Gastroesophageal sphincter (tissue), 4 donors: ENCODE results near the gene MAPK4. TPM values are rescaled to one million over a fixed set of nuclear protein-coding genes. Genes with fewer than 3 reads are reported as not detected.

Source experiments
- ATAC-seq: fragments of 150-250 bp; one replicate; pipeline ENCODE4 v1.9.1; 2016; ENCODE audit warnings: mild to moderate bottlenecking, moderate library complexity
- H3K27ac ChIP-seq, 4 donors: fragments of 200-600 bp; sonication (generic) in 3 of 4; 1 replicate in 3 of 4; 2 replicates in 1 of 4; pipeline ENCODE4 v1.5.1; 2016 to 2019
- H3K27me3 ChIP-seq: fragments of 200-600 bp; sonication (generic); one replicate; pipeline ENCODE4 v1.5.1; 2019
- H3K36me3 ChIP-seq, 2 donors: fragments of 200-600 bp; sonication (generic); one replicate each; pipeline ENCODE4 v1.5.1; 2019; ENCODE audit warnings: control low read depth in 1 of 2
- H3K4me1 ChIP-seq, 3 donors: fragments of 200-600 bp; sonication (generic); 1 replicate in 2 of 3; 2 replicates in 1 of 3; pipeline ENCODE4 v1.5.1; 2016 to 2019; ENCODE audit warnings: control low read depth in 2 of 3
- H3K4me3 ChIP-seq, 2 donors: fragments of 200-600 bp; sonication (generic); one replicate each; pipeline ENCODE4 v1.5.1; 2019; ENCODE audit warnings: mild to moderate bottlenecking in 1 of 2, moderate library complexity in 1 of 2
- H3K9me3 ChIP-seq, 3 donors: fragments of 200-600 bp; sonication (generic); one replicate each; pipeline ENCODE4 v1.5.1; 2017 to 2019; ENCODE audit warnings: control low read depth in 2 of 3
- CTCF ChIP-seq, 4 experiments: fragments of 200-600 bp in 2 of 4; fragments of 450-650 bp in 2 of 4; sonication (generic) in 1 of 4; IDR thresholded peaks; one replicate each; pipeline ENCODE4 v1.5.1; 2017 to 2019; ENCODE audit warnings: antibody characterized with exemption in 4 of 4, mild to moderate bottlenecking in 2 of 4, moderate library complexity in 2 of 4
- EP300 ChIP-seq: sonication (generic); formaldehyde crosslinking; IDR thresholded peaks from one replicate; pipeline ENCODE4 v1.6.1; 2017; ENCODE audit warnings: antibody characterized with exemption, mild to moderate bottlenecking
- POLR2A ChIP-seq, 2 donors: fragments of 450-650 bp; IDR thresholded peaks; one replicate each; pipeline ENCODE4 v1.6.1; 2017; ENCODE audit warnings: antibody characterized with exemption in 2 of 2, mild to moderate bottlenecking in 2 of 2, moderate library complexity in 1 of 2
- POLR2AphosphoS5 ChIP-seq: sonication (generic); formaldehyde crosslinking; IDR thresholded peaks from one replicate; pipeline ENCODE4 v1.6.1; 2017; ENCODE audit warnings: antibody characterized with exemption
- WGBS, 2 donors: methylation state at CpG; one replicate each; pipeline ENCODE4 v1.1.5; 2018; ENCODE audit warnings: low coverage in 1 of 2; 5-methylcytosine and 5-hydroxymethylcytosine counted together
- total RNA-seq, 4 donors: library from RNA; depleted of rRNA; stranded (reverse); fragments of >200 nt; gene quantifications; one replicate each; pipeline ENCODE4 v1.1.0, GENCODE V29; 2016

MAPK4 gene
- total RNA-seq, 4 donors from 2014 or later, result 9.3 to 13.7 (median 10.6) TPM

- no peak overlapping the region for H3K27ac ChIP-seq
- H3K9me3 ChIP-seq, result peaks cover 0 to 5% (median 0%) of the 10 kb centered on the region in 3 donors
- ATAC-seq, result no peak
- H3K36me3 ChIP-seq, result no peaks in the 10 kb centered on the region
- no peaks in the 10 kb centered on the region for H3K27me3 ChIP-seq
- H3K4me3 ChIP-seq, result no peak overlapping the region
- TF ChIP-seq POLR2A (IDR thresholded peaks at IDR 0.05), result no peak
- TF ChIP-seq POLR2AphosphoS5, result no peak
- no peak for TF ChIP-seq CTCF (IDR thresholded peaks at IDR 0.05)
- no peak for TF ChIP-seq EP300
- 72 to 95% methylated on average over 2 to 3 of the region's 4 CpGs for WGBS, 2 donors
- H3K4me1 ChIP-seq, result no peaks in the 10 kb centered on the region
These were observed 50.5 kb downstream of the MAPK4 start for GRCh38 chr18:50610349-50610748.

GRCh38 chr18:50611529-50611941, 51.6 kb downstream of the MAPK4 start:
- 31 to 43% methylated on average over 1 to 2 of the region's 5 CpGs for WGBS, 2 donors
- Histone ChIP-seq H3K4me3 (no peak overlapping the region), H3K36me3 (no peaks in the 10 kb centered on the region), H3K9me3 (peaks cover 0 to 5% (median 0%) of the 10 kb centered on the region in 3 donors), H3K27ac (no peak overlapping the region), H3K4me1 (no peaks in the 10 kb centered on the region), H3K27me3 (no peaks in the 10 kb centered on the region)
- no peak for ATAC-seq
- TF ChIP-seq POLR2AphosphoS5, result no peak

- Histone ChIP-seq H3K27ac (no peak overlapping the region), H3K36me3 (no peaks in the 10 kb centered on the region), H3K4me1 (peaks cover 0 to 3% (median 0%) of the 10 kb centered on the region in 3 donors), H3K9me3 (peaks cover 0 to 5% (median 0%) of the 10 kb centered on the region in 3 donors), H3K4me3 (no peak overlapping the region), H3K27me3 (no peaks in the 10 kb centered on the region)
- TF ChIP-seq POLR2A (IDR thresholded peaks at IDR 0.05) (no peak), POLR2AphosphoS5 (no peak), CTCF (IDR thresholded peaks at IDR 0.05) (no peak), EP300 (no peak)
- WGBS, 2 donors, result 60 to 79% methylated on average over 2 to 5 of the region's 5 CpGs
- ATAC-seq, result peak; percentile 80
These were observed 55.0 kb downstream of the MAPK4 start for GRCh38 chr18:50614838-50615237.

GRCh38 chr18:50616484-50617048, 56.7 kb downstream of the MAPK4 start:
- peaks cover 0 to 5% (median 0%) of the 10 kb centered on the region in 3 donors for H3K9me3 ChIP-seq
- no peaks in the 10 kb centered on the region for H3K27me3 ChIP-seq
- TF ChIP-seq POLR2AphosphoS5 (no peak), EP300 (no peak), POLR2A (IDR thresholded peaks at IDR 0.05) (no peak)
- no peak for ATAC-seq
- no peaks in the 10 kb centered on the region for H3K36me3 ChIP-seq
- peaks cover 0 to 10% (median 0%) of the 10 kb centered on the region in 3 donors for H3K4me1 ChIP-seq
- H3K4me3 ChIP-seq, result no peak overlapping the region
- no peak overlapping the region for H3K27ac ChIP-seq
- WGBS, 2 donors, result 69 to 87% methylated on average over 4 to 5 of the region's 5 CpGs

- peaks cover 0 to 10% (median 0%) of the 10 kb centered on the region in 3 donors for H3K4me1 ChIP-seq
- peak overlapping the region in 3 of 4 donors; percentile 33 to 54 (median 45) for H3K27ac ChIP-seq
- ATAC-seq, result no peak
- no peaks in the 10 kb centered on the region for H3K27me3 ChIP-seq
- H3K4me3 ChIP-seq, result no peak overlapping the region
- no peaks in the 10 kb centered on the region for H3K9me3 ChIP-seq
- TF ChIP-seq EP300 (no peak), CTCF (IDR thresholded peaks at IDR 0.05) (no peak), POLR2AphosphoS5 (no peak), POLR2A (IDR thresholded peaks at IDR 0.05) (no peak)
- no peaks in the 10 kb centered on the region for H3K36me3 ChIP-seq
- WGBS, 2 donors, result 50 to 58% methylated on average over 2 to 4 of the region's 4 CpGs
These were observed 60.0 kb downstream of the MAPK4 start for GRCh38 chr18:50619861-50620275.

- H3K4me3 ChIP-seq, result no peak overlapping the region
- H3K9me3 ChIP-seq, result no peaks in the 10 kb centered on the region
- no peaks in the 10 kb centered on the region for H3K36me3 ChIP-seq
- H3K4me1 ChIP-seq, result peaks cover 0 to 10% (median 0%) of the 10 kb centered on the region in 3 donors
- H3K27ac ChIP-seq, result peak overlapping the region in 3 of 4 donors; percentile 33 to 54 (median 45)
- TF ChIP-seq EP300, result no peak
- no peak for TF ChIP-seq CTCF (IDR thresholded peaks at IDR 0.05)
- TF ChIP-seq POLR2A (IDR thresholded peaks at IDR 0.05), result no peak
- TF ChIP-seq POLR2AphosphoS5, result no peak
- 71 to 80% methylated on average over 2 of the region's 2 CpGs for WGBS, 2 donors
- ATAC-seq, result no peak
- H3K27me3 ChIP-seq, result no peaks in the 10 kb centered on the region
These were observed 60.4 kb downstream of the MAPK4 start for GRCh38 chr18:50620319-50620718.
